Measurements from ENCODE around the gene SERPINB6.

DNA sequence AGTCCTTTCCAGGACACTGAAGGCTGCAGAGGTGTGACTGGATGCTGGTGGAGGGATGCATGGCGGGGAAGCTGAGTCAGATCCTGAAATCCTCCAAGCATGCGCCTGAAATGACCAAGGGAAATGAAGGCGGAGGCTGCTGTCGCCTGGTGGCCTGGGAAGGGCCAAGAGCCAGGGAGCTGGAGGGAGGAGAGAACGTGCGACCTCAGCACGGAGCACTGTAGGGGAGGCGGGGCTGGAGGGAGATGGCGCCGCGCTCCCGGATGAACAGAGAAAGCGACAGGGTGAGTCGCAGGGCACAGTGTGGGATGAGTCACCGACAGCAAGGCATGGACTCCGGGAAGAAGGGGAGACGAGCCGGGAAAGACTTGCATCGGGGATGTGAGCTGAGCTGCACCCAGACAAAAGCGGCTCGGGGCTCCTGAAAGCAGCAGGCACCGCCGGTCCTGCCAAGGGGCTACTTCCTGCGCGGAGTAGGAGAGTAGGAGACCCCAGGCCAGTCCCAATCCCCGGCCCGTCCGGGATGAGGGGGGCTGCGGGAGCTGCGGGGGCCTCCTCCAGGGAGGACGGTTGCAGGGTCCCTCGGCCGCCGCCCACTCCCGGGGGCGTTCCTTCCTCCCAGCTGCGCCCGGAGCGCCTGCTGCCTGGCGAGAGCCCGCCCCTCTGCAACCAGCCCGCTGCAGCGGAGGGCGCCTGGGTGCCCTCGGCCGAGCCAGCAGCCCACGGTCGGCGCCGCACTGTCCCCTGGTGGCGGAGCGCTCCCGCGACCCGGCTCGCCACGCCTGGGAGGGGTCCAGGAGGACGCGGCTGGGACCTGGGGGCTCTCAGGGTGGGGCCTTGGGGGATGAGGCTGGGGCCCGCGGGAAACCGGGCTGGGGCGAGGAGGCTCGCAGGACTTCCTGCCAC, 17.3 kb upstream of the SERPINB6 start:
- TF ChIP-seq CBX8 (IDR thresholded peaks at IDR 0.05) (no peak), POLR2A (IDR thresholded peaks at IDR 0.05; ENCODE audit: low read length) (peak; percentile 64), CTCF (IDR thresholded peaks at IDR 0.05) (peak; percentile 67), CHD2 (IDR thresholded peaks at IDR 0.05; ENCODE audit: low read length, partially characterized antibody) (no peak), SMC3 (IDR thresholded peaks at IDR 0.05) (peak; percentile 85), RFX5 (IDR thresholded peaks at IDR 0.05) (no peak), EP300 (IDR thresholded peaks at IDR 0.05) (no peak)
- TF ChIP-seq, protein P1, sequence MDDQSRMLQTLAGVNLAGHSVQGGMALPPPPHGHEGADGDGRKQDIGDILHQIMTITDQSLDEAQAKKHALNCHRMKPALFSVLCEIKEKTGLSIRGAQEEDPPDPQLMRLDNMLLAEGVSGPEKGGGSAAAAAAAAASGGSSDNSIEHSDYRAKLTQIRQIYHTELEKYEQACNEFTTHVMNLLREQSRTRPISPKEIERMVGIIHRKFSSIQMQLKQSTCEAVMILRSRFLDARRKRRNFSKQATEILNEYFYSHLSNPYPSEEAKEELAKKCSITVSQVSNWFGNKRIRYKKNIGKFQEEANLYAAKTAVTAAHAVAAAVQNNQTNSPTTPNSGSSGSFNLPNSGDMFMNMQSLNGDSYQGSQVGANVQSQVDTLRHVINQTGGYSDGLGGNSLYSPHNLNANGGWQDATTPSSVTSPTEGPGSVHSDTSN (IDR thresholded peaks at IDR 0.05) = no peak

All from A549 (cell line).